ENCODE data around the gene HOXD1. TPM values are rescaled to one million over a fixed set of nuclear protein-coding genes. Genes with fewer than 3 reads are reported as not detected.
A peak's percentile ranks its signal among the peaks of the same experiment; 100 is the strongest.

HOXD1 gene
- total RNA-seq, 1 experiment from 2014 or later, result not detected

DNA sequence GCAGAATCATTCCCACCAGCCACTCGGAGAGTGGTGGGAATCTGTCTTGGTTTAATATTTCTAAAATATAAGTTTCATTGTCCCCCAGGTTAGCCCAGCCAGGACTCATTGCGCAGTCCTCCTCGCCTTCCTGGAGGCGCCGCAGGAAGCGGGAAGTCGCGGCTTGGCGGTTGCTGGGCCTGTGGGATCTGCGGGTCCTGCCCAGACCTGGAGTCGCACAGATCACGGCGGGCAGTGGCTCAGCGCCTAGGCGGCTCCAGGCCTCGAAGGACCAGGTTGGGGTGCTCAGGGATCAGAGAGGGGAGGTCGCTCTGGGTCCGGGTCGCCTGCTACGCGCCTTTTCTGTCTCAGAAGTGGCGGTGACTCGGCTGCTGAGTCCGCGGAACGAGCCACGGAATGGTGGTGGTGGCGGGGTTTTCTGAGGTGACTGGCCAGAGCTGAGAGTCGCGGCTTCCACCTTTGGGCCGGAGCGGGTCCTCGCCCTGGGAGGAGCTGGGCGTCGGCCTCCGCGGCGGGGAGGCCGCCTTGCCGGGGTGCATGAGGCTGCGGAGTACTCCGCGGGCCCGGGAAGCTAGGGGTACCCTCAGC is 28.7 kb upstream of the HOXD1 start:
- Histone ChIP-seq H3K36me3 (replicated peaks; ENCODE audit: control insufficient read depth, insufficient read depth, low read length) (no peaks in the 10 kb centered on the region), H3K27me3 (ENCODE audit: control insufficient read depth, insufficient read depth, low read length) (peaks cover 100% of the 10 kb centered on the region), H3K4me3 (ENCODE audit: insufficient read depth, low read depth, low read length) (no peak overlapping the region)
- peak; percentile 77 for DNase-seq

GRCh38 chr2:176160251-176160985 is 28.1 kb upstream of the HOXD1 start:
- Histone ChIP-seq H3K4me3 (ENCODE audit: insufficient read depth, low read depth, low read length) (no peak overlapping the region), H3K27me3 (ENCODE audit: control insufficient read depth, insufficient read depth, low read length) (peaks cover 100% of the 10 kb centered on the region), H3K36me3 (replicated peaks; ENCODE audit: control insufficient read depth, insufficient read depth, low read length) (no peaks in the 10 kb centered on the region)
- DNase-seq, result peak; percentile 71

- peaks cover 100% of the 10 kb centered on the region for H3K27me3 ChIP-seq (ENCODE audit: control insufficient read depth, insufficient read depth, low read length)
- H3K36me3 ChIP-seq (replicated peaks; ENCODE audit: control insufficient read depth, insufficient read depth, low read length), result no peaks in the 10 kb centered on the region
- no peak for DNase-seq
- no peak overlapping the region for H3K4me3 ChIP-seq (ENCODE audit: insufficient read depth, low read depth, low read length)
Measured at GRCh38 chr2:176160986-176161824, 27.3 kb upstream of the HOXD1 start.

DNA sequence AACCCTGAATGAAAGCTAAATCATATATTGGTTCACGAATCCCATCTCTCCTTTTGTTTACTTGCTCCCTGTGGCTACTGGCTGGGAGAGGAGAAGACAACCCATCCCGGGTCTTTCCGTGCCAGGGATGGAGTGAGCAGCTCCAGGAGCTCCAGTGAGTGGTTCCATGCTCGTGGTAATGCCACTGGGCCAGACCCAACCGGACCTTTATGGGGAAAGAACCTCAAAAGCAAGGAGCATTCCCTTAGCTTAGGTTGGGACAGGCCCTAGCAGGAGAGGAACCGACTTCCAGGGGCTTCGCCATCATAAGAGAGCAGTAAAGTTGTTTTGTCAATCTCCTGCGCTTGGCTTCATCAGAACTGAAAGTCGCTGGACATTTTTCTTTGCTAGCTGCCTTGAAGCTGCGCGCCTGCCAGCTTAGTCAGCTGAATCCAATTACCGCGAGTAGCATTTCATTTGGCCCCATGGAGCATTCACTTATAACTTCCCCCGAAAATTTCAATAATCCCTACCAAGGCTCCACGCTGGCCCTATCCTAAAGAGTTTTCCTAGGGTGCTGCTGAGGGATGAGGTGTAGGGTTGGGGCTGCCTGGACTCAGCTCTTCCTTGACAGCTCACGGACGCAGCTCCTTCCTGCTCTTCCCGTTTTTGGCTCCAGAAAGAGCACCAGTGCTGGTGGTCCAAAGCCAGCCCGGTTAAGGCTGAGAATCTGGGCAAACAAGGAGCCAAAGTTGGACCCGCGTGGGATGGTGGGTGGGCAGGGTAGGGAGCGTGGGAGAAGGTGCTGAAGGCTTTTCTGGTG is 26.4 kb upstream of the HOXD1 start:
- DNase-seq, result no peak
- Histone ChIP-seq H3K27me3 (ENCODE audit: control insufficient read depth, insufficient read depth, low read length) (peaks cover 100% of the 10 kb centered on the region), H3K4me3 (ENCODE audit: insufficient read depth, low read depth, low read length) (no peak overlapping the region)

GRCh38 chr2:176162911-176163671 is 25.4 kb upstream of the HOXD1 start:
- Histone ChIP-seq H3K27me3 (ENCODE audit: control insufficient read depth, insufficient read depth, low read length) (peaks cover 100% of the 10 kb centered on the region), H3K36me3 (replicated peaks; ENCODE audit: control insufficient read depth, insufficient read depth, low read length) (no peaks in the 10 kb centered on the region), H3K4me3 (ENCODE audit: insufficient read depth, low read depth, low read length) (no peak overlapping the region)
- DNase-seq, result peak; percentile 61

More for the DNA sequence above, 26.4 kb upstream of the HOXD1 start:
- H3K36me3 ChIP-seq (replicated peaks; ENCODE audit: control insufficient read depth, insufficient read depth, low read length), result no peaks in the 10 kb centered on the region

DNA sequence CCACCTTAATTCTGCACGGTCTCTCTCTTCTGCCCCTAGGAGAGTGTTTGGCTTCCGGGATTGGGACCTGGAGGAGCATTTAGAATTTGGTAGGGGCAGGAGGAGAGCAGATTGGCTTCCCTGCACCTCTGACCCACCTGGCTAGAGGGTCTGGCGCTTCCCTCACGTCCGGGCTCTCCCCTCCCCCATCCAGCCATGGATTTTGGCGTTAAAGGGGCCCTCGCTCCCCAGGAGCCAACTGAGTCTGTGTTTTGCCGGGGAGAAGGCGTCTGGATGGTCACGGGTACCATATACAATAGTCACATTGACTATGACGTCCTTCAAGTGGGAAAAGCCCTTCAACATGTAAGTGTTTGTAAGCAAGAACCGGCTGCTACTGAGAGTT is 24.8 kb upstream of the HOXD1 start:
- no peaks in the 10 kb centered on the region for H3K36me3 ChIP-seq (replicated peaks; ENCODE audit: control insufficient read depth, insufficient read depth, low read length)
- H3K4me3 ChIP-seq (ENCODE audit: insufficient read depth, low read depth, low read length), result no peak overlapping the region
- H3K27me3 ChIP-seq (ENCODE audit: control insufficient read depth, insufficient read depth, low read length), result peaks cover 100% of the 10 kb centered on the region
- DNase-seq, result peak; percentile 55

GRCh38 chr2:176164201-176164600 is 24.3 kb upstream of the HOXD1 start:
- DNase-seq, result no peak
- no peak overlapping the region for H3K4me3 ChIP-seq (ENCODE audit: insufficient read depth, low read depth, low read length)
- no peaks in the 10 kb centered on the region for H3K36me3 ChIP-seq (replicated peaks; ENCODE audit: control insufficient read depth, insufficient read depth, low read length)
- peaks cover 100% of the 10 kb centered on the region for H3K27me3 ChIP-seq (ENCODE audit: control insufficient read depth, insufficient read depth, low read length)

GRCh38 chr2:176164611-176165369 is 23.7 kb upstream of the HOXD1 start:
- DNase-seq, result peak; percentile 65
- H3K36me3 ChIP-seq (replicated peaks; ENCODE audit: control insufficient read depth, insufficient read depth, low read length), result no peaks in the 10 kb centered on the region
- no peak overlapping the region for H3K4me3 ChIP-seq (ENCODE audit: insufficient read depth, low read depth, low read length)
- H3K27me3 ChIP-seq (ENCODE audit: control insufficient read depth, insufficient read depth, low read length), result peaks cover 100% of the 10 kb centered on the region

DNA sequence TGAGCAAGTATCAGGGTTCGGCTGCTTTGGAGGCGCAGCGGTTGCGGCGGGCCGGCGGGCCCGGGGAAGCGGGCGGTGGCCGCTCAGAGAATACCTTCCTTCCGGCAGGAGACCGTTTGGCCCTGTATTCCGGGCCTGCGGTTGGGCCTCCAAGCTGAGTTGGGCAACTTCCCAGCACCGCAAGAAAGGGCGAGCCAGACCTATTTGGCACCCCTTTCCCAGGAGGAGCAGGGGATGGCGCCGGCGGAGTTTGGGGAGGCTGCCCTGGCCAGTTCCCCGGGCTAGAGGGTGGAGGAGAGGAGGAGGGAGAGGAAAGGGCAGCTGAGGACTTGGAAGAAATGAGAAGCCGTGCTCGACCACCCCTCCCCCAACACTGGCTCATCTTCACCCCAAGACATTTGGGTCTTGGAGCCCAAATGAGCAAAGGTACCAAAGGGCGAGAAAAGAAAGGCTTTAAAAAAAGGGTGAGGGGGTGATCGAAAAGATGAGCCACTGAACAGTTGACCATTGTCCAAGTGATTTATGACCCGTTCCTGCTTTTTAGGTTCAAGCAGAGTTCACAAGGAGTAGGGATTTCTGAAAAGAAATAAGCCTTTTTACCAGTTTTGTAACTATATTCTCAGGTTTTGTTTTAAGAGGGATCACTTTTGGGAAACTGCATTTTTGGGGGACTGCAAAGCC is 23.0 kb upstream of the HOXD1 start:
- H3K4me3 ChIP-seq (ENCODE audit: insufficient read depth, low read depth, low read length), result no peak overlapping the region
- DNase-seq, result peak; percentile 79
- H3K36me3 ChIP-seq (replicated peaks; ENCODE audit: control insufficient read depth, insufficient read depth, low read length), result no peaks in the 10 kb centered on the region
- H3K27me3 ChIP-seq (ENCODE audit: control insufficient read depth, insufficient read depth, low read length), result peaks cover 100% of the 10 kb centered on the region

DNA sequence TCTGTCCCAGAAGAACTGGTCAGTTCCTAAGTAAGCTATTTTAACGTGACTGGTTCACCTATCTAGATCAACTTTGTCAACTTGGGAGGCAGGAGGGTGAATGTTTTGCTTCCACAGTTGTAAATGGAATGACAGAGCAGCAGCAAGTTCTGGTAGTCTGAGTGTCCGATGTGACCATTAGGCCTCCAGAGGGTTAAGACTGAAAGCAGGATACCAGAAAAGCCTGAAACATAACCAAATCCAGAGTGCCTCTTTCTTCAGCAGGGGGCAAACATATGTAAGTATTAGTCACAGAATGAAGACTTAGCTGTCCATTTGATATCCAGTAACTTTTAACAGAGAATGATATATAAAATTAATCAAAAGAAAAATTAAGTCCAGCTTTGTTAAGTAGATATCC is 22.2 kb upstream of the HOXD1 start:
- Histone ChIP-seq H3K36me3 (replicated peaks; ENCODE audit: control insufficient read depth, insufficient read depth, low read length) (no peaks in the 10 kb centered on the region), H3K4me3 (ENCODE audit: insufficient read depth, low read depth, low read length) (no peak overlapping the region), H3K27me3 (ENCODE audit: control insufficient read depth, insufficient read depth, low read length) (peaks cover 100% of the 10 kb centered on the region)
- no peak for DNase-seq

GRCh38 chr2:176167398-176167797 is 21.1 kb upstream of the HOXD1 start:
- Histone ChIP-seq H3K36me3 (replicated peaks; ENCODE audit: control insufficient read depth, insufficient read depth, low read length) (no peaks in the 10 kb centered on the region), H3K4me3 (ENCODE audit: insufficient read depth, low read depth, low read length) (no peak overlapping the region), H3K27me3 (ENCODE audit: control insufficient read depth, insufficient read depth, low read length) (peaks cover 100% of the 10 kb centered on the region)
- DNase-seq, result no peak

GRCh38 chr2:176169181-176169580 is 19.3 kb upstream of the HOXD1 start:
- Histone ChIP-seq H3K36me3 (replicated peaks; ENCODE audit: control insufficient read depth, insufficient read depth, low read length) (no peaks in the 10 kb centered on the region), H3K27me3 (ENCODE audit: control insufficient read depth, insufficient read depth, low read length) (peaks cover 100% of the 10 kb centered on the region)

GRCh38 chr2:176169711-176170110 is 18.8 kb upstream of the HOXD1 start:
- no peaks in the 10 kb centered on the region for H3K36me3 ChIP-seq (replicated peaks; ENCODE audit: control insufficient read depth, insufficient read depth, low read length)
- H3K27me3 ChIP-seq (ENCODE audit: control insufficient read depth, insufficient read depth, low read length), result peaks cover 100% of the 10 kb centered on the region
- DNase-seq, result no peak
- no peak overlapping the region for H3K4me3 ChIP-seq (ENCODE audit: insufficient read depth, low read depth, low read length)

More at GRCh38 chr2:176169181-176169580, 19.3 kb upstream of the HOXD1 start:
- no peak for DNase-seq
- H3K4me3 ChIP-seq (ENCODE audit: insufficient read depth, low read depth, low read length), result no peak overlapping the region

All from H7 (cell line).